WTC11 (cell line): ENCODE results near the gene EGLN2. TPM values are rescaled to one million over a fixed set of nuclear protein-coding genes. Genes with fewer than 3 reads are reported as not detected.

Experiments
- ATAC-seq: fragments of 200-7000 bp; cut with Tn5 transposase; 2 replicates; pipeline ENCODE4 v1.10.0; 2021; ENCODE audit warnings: mild to moderate bottlenecking, moderate library complexity
- CTCF ChIA-PET: fragments of 300-600 bp; sonication (Branson Sonifier 250); formaldehyde crosslinking; loops from one replicate; lab custom pipeline; 2021; ENCODE audit warnings: antibody characterized with exemption; lab: Charles Lee
- POLR2A ChIA-PET: fragments of 350-600 bp; sonication (Branson Sonifier 250); formaldehyde crosslinking; loops from one replicate; lab custom pipeline; 2021; ENCODE audit warnings: antibody characterized with exemption; lab: Charles Lee
- DNase-seq: peaks from one replicate; pipeline ENCODE4 v3.0.0; 2021; ENCODE audit warnings: low spot score
- H3K27ac Mint-ChIP-seq: 2 replicates; pipeline ENCODE4 v1.8.0; 2021; ENCODE audit warnings: mixed read lengths
- H3K27me3 Mint-ChIP-seq: 2 replicates; pipeline ENCODE4 v1.8.0; 2021; ENCODE audit warnings: low read depth, mild to moderate bottlenecking, moderate library complexity, mixed read lengths
- H3K36me3 Mint-ChIP-seq: 2 replicates; pipeline ENCODE4 v1.8.0; 2021; ENCODE audit warnings: mixed read lengths
- H3K4me1 Mint-ChIP-seq: 2 replicates; pipeline ENCODE4 v1.8.0; 2022; ENCODE audit warnings: mixed read lengths
- H3K4me3 Mint-ChIP-seq: 2 replicates; pipeline ENCODE4 v1.8.0; 2021; ENCODE audit warnings: mild to moderate bottlenecking, moderate library complexity, mixed read lengths
- H3K9me3 Mint-ChIP-seq: 2 replicates; pipeline ENCODE4 v1.8.0; 2021; ENCODE audit warnings: mixed read lengths
- AR ChIP-seq: fragments of 250-450 bp; sonication (Bioruptor Pico); IDR thresholded peaks from 2 replicates; pipeline ENCODE4 v1.9.0; 2021; ENCODE audit warnings: mild to moderate bottlenecking
- ARID4B ChIP-seq: sonication (generic); formaldehyde crosslinking; IDR thresholded peaks from 2 replicates; pipeline ENCODE4 v1.8.0; 2023; ENCODE audit warnings: missing genetic modification reagents, mild to moderate bottlenecking, borderline replicate concordance
- ATF1 ChIP-seq: sonication (generic); formaldehyde crosslinking; IDR thresholded peaks from 2 replicates; pipeline ENCODE4 v1.8.1; 2023; ENCODE audit warnings: mild to moderate bottlenecking, moderate library complexity, missing genetic modification reagents
- ATF3 ChIP-seq: sonication (generic); formaldehyde crosslinking; conservative IDR thresholded peaks from 2 replicates; pipeline ENCODE4 v1.8.1; 2022; ENCODE audit warnings: mild to moderate bottlenecking, missing genetic modification reagents
- CREB1 ChIP-seq: sonication (generic); formaldehyde crosslinking; IDR thresholded peaks from 2 replicates; pipeline ENCODE4 v1.8.0; 2023; ENCODE audit warnings: mild to moderate bottlenecking, missing genetic modification reagents
- CREM ChIP-seq: sonication (generic); formaldehyde crosslinking; IDR thresholded peaks from 2 replicates; pipeline ENCODE4 v1.8.1; 2022; ENCODE audit warnings: mild to moderate bottlenecking, missing genetic modification reagents, moderate library complexity
- ERG ChIP-seq: fragments of 250-450 bp; sonication (Bioruptor Pico); IDR thresholded peaks from 2 replicates; pipeline ENCODE4 v1.8.0; 2021; ENCODE audit warnings: mild to moderate bottlenecking
- GABPB1 ChIP-seq: sonication (generic); formaldehyde crosslinking; IDR thresholded peaks from 2 replicates; pipeline ENCODE4 v1.8.1; 2023; ENCODE audit warnings: mild to moderate bottlenecking, missing genetic modification reagents
- HMGXB4 ChIP-seq: sonication (generic); formaldehyde crosslinking; IDR thresholded peaks from 2 replicates; pipeline ENCODE4 v1.8.1; 2023; ENCODE audit warnings: mild to moderate bottlenecking, moderate library complexity, missing genetic modification reagents
- JAZF1 ChIP-seq: fragments of 250-450 bp; sonication (Bioruptor Pico); IDR thresholded peaks from 2 replicates; pipeline ENCODE4 v1.9.0; 2021; ENCODE audit warnings: moderate library complexity, mild to moderate bottlenecking, inconsistent platforms
- JUN ChIP-seq: sonication (generic); formaldehyde crosslinking; IDR thresholded peaks from 2 replicates; pipeline ENCODE4 v1.8.0; 2023; ENCODE audit warnings: mild to moderate bottlenecking, missing genetic modification reagents
- MYBL2 ChIP-seq: sonication (generic); formaldehyde crosslinking; IDR thresholded peaks from 2 replicates; pipeline ENCODE4 v1.8.1; 2023; ENCODE audit warnings: mild to moderate bottlenecking, moderate library complexity, missing genetic modification reagents
- NFATC4 ChIP-seq: fragments of 250-450 bp; sonication (Bioruptor Pico); IDR thresholded peaks from 2 replicates; pipeline ENCODE4 v1.9.0; 2021; ENCODE audit warnings: mild to moderate bottlenecking
- NR1H2 ChIP-seq: sonication (generic); formaldehyde crosslinking; IDR thresholded peaks from 2 replicates; pipeline ENCODE4 v1.9.0; 2021; ENCODE audit warnings: mild to moderate bottlenecking, moderate library complexity, missing genetic modification reagents
- SMAD4 ChIP-seq: sonication (generic); formaldehyde crosslinking; IDR thresholded peaks from 2 replicates; pipeline ENCODE4 v1.8.0; 2022; ENCODE audit warnings: mild to moderate bottlenecking, missing genetic modification reagents
- ZBTB43 ChIP-seq: sonication (generic); formaldehyde crosslinking; IDR thresholded peaks from 2 replicates; pipeline ENCODE4 v1.8.1; 2023; ENCODE audit warnings: mild to moderate bottlenecking, missing genetic modification reagents
- ZNF263 ChIP-seq: sonication (generic); formaldehyde crosslinking; IDR thresholded peaks from 2 replicates; pipeline ENCODE4 v1.8.1; 2022; ENCODE audit warnings: low read depth, mild to moderate bottlenecking, moderate library complexity, missing genetic modification reagents
- ZNF416 ChIP-seq: fragments of 250-450 bp; sonication (Bioruptor Pico); IDR thresholded peaks from 2 replicates; pipeline ENCODE4 v1.9.0; 2021; ENCODE audit warnings: mild to moderate bottlenecking, inconsistent platforms
- total RNA-seq: library from RNA; stranded (reverse); gene quantifications from 3 replicates; pipeline ENCODE4 v1.2.3, GENCODE V29; 2021

The EGLN2 gene
- total RNA-seq, 1 experiment from 2014 or later: 102 TPM

DNA sequence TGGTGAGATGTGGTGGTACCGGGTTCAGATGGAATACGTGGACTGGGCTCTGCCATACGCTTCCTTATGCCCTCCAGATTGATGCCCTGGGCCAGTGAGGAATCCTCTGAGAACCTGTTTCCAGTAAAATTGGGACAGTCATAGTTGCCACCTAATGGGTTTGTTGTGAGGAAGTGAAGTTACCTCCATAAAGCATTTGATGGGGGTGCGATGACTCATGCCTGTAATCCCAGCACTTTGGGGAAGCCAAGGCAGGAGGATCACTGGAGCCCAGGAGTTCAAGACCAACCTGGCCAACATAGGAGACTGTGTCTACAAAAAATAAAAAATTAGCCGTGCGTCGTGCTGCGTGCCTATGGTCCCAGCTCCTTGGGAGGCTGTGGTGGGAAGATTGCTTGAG is 43.2 kb upstream of the EGLN2 start:
- no peak for TF ChIP-seq NR1H2 (CRISPR knock-in tag)
- no peak for TF ChIP-seq ZNF416 (CRISPR knock-in tag)
- TF ChIP-seq JAZF1 (CRISPR knock-in tag): no peak
- no peak for TF ChIP-seq ARID4B (CRISPR knock-in tag)
- TF ChIP-seq GABPB1 (CRISPR knock-in tag): no peak
- TF ChIP-seq ATF3 (CRISPR knock-in tag): no peak
- TF ChIP-seq ATF1 (CRISPR knock-in tag): no peak
- TF ChIP-seq CREM (CRISPR knock-in tag): no peak
- no peak for TF ChIP-seq MYBL2
- no peak for TF ChIP-seq CREB1 (CRISPR knock-in tag)
- peaks cover 77% of the 10 kb centered on the region for H3K36me3 Mint-ChIP-seq
- peaks cover 29% of the 10 kb centered on the region for H3K4me1 Mint-ChIP-seq
- CTCF ChIA-PET: interaction anchor here (1.1 to 1.5 kb wide), 2 partner anchors 22 to 53 kb away, joined by 3 to 6 read pairs; partner anchors contain the start of gene RAB4B
- H3K27ac Mint-ChIP-seq: peak overlapping the region; percentile 86
- no peak for ATAC-seq
- POLR2A ChIA-PET: interaction anchor here (0.7 to 1.0 kb wide), 2 partner anchors 16 to 23 kb away, joined by 5 read pairs; partner anchors contain the start of gene RAB4B
- H3K4me3 Mint-ChIP-seq: no peak overlapping the region
- H3K9me3 Mint-ChIP-seq: no peaks in the 10 kb centered on the region
- no peaks in the 10 kb centered on the region for H3K27me3 Mint-ChIP-seq
- DNase-seq: no peak

DNA sequence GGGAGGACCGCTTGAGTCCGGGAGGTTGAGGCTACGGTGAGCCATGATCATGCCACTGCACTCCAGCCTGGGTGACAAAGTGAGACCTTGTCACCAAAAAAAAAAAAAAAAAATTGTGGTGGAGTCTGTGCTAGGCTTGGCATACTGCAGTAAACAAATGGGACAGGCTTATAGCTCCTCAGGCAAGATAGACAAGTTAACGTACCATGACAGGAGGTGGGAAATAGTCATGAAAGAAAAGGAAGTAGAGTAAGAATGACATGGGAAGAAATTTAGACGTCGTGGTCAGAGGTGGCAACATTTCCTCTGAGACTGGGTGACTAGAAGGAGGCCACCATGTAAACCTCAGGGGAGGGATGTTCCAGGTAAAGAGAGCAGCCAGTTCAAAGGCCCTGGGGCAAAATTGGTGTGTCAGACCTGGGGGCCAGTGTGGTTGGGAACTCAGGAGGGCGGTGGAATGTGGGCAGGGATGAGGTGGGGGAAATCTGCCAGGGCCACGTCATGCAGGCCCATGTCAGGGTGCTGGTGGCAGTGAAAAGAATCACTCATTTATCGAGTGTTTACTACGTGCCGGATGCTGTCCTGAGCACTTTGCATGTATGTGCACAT is 42.4 kb upstream of the EGLN2 start:
- peaks cover 79% of the 10 kb centered on the region for H3K36me3 Mint-ChIP-seq
- H3K4me3 Mint-ChIP-seq: peak overlapping the region; percentile 14
- TF ChIP-seq HMGXB4 (CRISPR knock-in tag): no peak
- TF ChIP-seq ERG (CRISPR knock-in tag): peak; percentile 9; the same call in 1 of the 2 replicates
- TF ChIP-seq, all 79 proteins: peak for 1
- H3K27ac Mint-ChIP-seq: peak overlapping the region; percentile 85
- H3K9me3 Mint-ChIP-seq: no peaks in the 10 kb centered on the region
- DNase-seq (no peak), ATAC-seq (no peak)
- H3K27me3 Mint-ChIP-seq: no peaks in the 10 kb centered on the region
- POLR2A ChIA-PET: interaction anchor here (0.7 kb wide), 1 partner anchor 16 kb away, joined by 5 read pairs; no protein-coding TSS in a partner anchor
- CTCF ChIA-PET: interaction anchor here (1.1 to 2.3 kb wide), 4 partner anchors 21 to 54 kb away, joined by 3 to 7 read pairs (median 4); partner anchors contain the start of genes EGLN2 and RAB4B
- H3K4me1 Mint-ChIP-seq: peaks cover 29% of the 10 kb centered on the region

- peaks cover 83% of the 10 kb centered on the region for H3K36me3 Mint-ChIP-seq
- no peaks in the 10 kb centered on the region for H3K27me3 Mint-ChIP-seq
- no peak overlapping the region; the same call in 1 of the 2 replicates for H3K27ac Mint-ChIP-seq
- ATAC-seq (no peak), DNase-seq (no peak)
- ChIA-PET POLR2A (interaction anchor here (1.9 kb wide), 1 partner anchor 19 kb away, joined by 6 read pairs; the partner anchor contains the start of gene RAB4B), CTCF (interaction anchor here (2.3 kb wide), 1 partner anchor 48 kb away, joined by 7 read pairs; no protein-coding TSS in a partner anchor)
- peaks cover 18% of the 10 kb centered on the region for H3K4me1 Mint-ChIP-seq
- H3K9me3 Mint-ChIP-seq: no peaks in the 10 kb centered on the region
- no peak overlapping the region for H3K4me3 Mint-ChIP-seq
- TF ChIP-seq SMAD4 (CRISPR knock-in tag): no peak
- no peak for TF ChIP-seq JAZF1 (CRISPR knock-in tag)
- TF ChIP-seq ZBTB43 (CRISPR knock-in tag): no peak
- TF ChIP-seq CREB1 (CRISPR knock-in tag): no peak
- TF ChIP-seq ZNF263 (CRISPR knock-in tag): no peak
- no peak for TF ChIP-seq AR
- no peak for TF ChIP-seq JUN (CRISPR knock-in tag)
- TF ChIP-seq NFATC4 (CRISPR knock-in tag): no peak
These were observed 40.5 kb upstream of the EGLN2 start for GRCh38 chr19:40758491-40758890.
